Neural cell (in vitro differentiated cells): ENCODE data around the gene MUC22. TPM values are rescaled to one million over a fixed set of nuclear protein-coding genes. Genes with fewer than 3 reads are reported as not detected.
"Not testable (repeated sequence)": the region's sequence is repeated elsewhere in the genome, so short reads cannot be mapped to it uniquely, and the experiment has no call there.

Experiments
- H2AFZ ChIP-seq: fragments of 200-600, 300-800 bp; sonication (generic), shearing (Covaris generic); 2 replicates; pipeline ENCODE4 v1.6.0; 2014; ENCODE audit warnings: low read depth, mild to moderate bottlenecking, antibody characterized with exemption, low read length, moderate library complexity
- H3F3A ChIP-seq: fragments of 200-600 bp; shearing (Covaris generic); 2 replicates; pipeline ENCODE4 v1.6.1; 2016; ENCODE audit warnings: mild to moderate bottlenecking, moderate library complexity, mixed read lengths, antibody characterized with exemption, low read length; ENCODE audit not compliant: insufficient read depth, poor library complexity, severe bottlenecking
- H3K27ac ChIP-seq: fragments of 200-600, 300-800 bp; sonication (generic), shearing (Covaris generic); 2 replicates; pipeline ENCODE4 v1.5.1; 2014; ENCODE audit warnings: mild to moderate bottlenecking, low read length, moderate library complexity
- H3K27me3 ChIP-seq: fragments of 300-800, 200-600 bp; sonication (generic), shearing (Covaris generic); 2 replicates; pipeline ENCODE4 v1.6.0; 2014; ENCODE audit warnings: mild to moderate bottlenecking, low read depth, low read length, moderate library complexity; ENCODE audit not compliant: insufficient read depth
- H3K36me3 ChIP-seq: fragments of 300-800, 200-600 bp; sonication (generic), shearing (Covaris generic); 2 replicates; pipeline ENCODE4 v1.5.1; 2014; ENCODE audit warnings: mild to moderate bottlenecking, antibody characterized with exemption, low read length, moderate library complexity; ENCODE audit not compliant: insufficient read depth
- H3K4me2 ChIP-seq: fragments of 300-800, 200-600 bp; sonication (generic), shearing (Covaris generic); 2 replicates; pipeline ENCODE4 v1.6.0; 2014; ENCODE audit warnings: mild to moderate bottlenecking, low read length
- H3K4me3 ChIP-seq: fragments of 300-800, 200-600 bp; sonication (generic), shearing (Covaris generic); 2 replicates; pipeline ENCODE4 v1.5.1; 2014; ENCODE audit warnings: mild to moderate bottlenecking, low read length, moderate library complexity
- H3K79me2 ChIP-seq: fragments of 200-600 bp; shearing (Covaris generic); replicated peaks from 2 replicates; pipeline ENCODE4 v1.6.0; 2014; ENCODE audit warnings: mild to moderate bottlenecking, low read length, moderate library complexity; ENCODE audit not compliant: insufficient read depth
- H3K9ac ChIP-seq: fragments of 300-800, 200-600 bp; sonication (generic), shearing (Covaris generic); 2 replicates; pipeline ENCODE4 v1.6.1; 2016; ENCODE audit warnings: mild to moderate bottlenecking, low read length, mixed read lengths
- H3K9me2 ChIP-seq: fragments of 200-600 bp; shearing (Covaris generic); 2 replicates; pipeline ENCODE4 v1.6.1; 2016; ENCODE audit warnings: mild to moderate bottlenecking, low read length, mixed read lengths; ENCODE audit not compliant: insufficient read depth
- H3K9me3 ChIP-seq: fragments of 200-600, 300-800 bp; sonication (generic), shearing (Covaris generic); 2 replicates; pipeline ENCODE4 v1.6.1; 2016; ENCODE audit warnings: mild to moderate bottlenecking, mixed run types, low read length, moderate library complexity, mixed read lengths
- H4K20me1 ChIP-seq: fragments of 200-600 bp; shearing (Covaris generic); 2 replicates; pipeline ENCODE4 v1.6.1; 2016; ENCODE audit warnings: mild to moderate bottlenecking, mixed run types; ENCODE audit not compliant: insufficient read depth
- EP300 ChIP-seq: fragments of 450-650 bp; conservative IDR thresholded peaks from 2 replicates; pipeline ENCODE4 v1.6.1; 2014; ENCODE audit warnings: antibody characterized with exemption, mild to moderate bottlenecking, moderate library complexity; ENCODE audit not compliant: poor library complexity, severe bottlenecking
- EZH2 ChIP-seq: fragments of 200-600, 300-800 bp; shearing (Covaris generic), sonication (generic); IDR thresholded peaks from 2 replicates; pipeline ENCODE4 v1.6.1; 2014; ENCODE audit warnings: antibody characterized with exemption, low read length, borderline replicate concordance, mild to moderate bottlenecking; ENCODE audit not compliant: insufficient read depth, poor library complexity, severe bottlenecking
- MXI1 ChIP-seq: fragments of 450-650 bp; conservative IDR thresholded peaks from 2 replicates; pipeline ENCODE4 v1.6.1; 2014; ENCODE audit warnings: antibody characterized with exemption, mild to moderate bottlenecking; ENCODE audit not compliant: poor library complexity, severe bottlenecking
- POLR2AphosphoS5 ChIP-seq: IDR thresholded peaks from 2 replicates; pipeline ENCODE4 v1.6.1; 2012
- RAD21 ChIP-seq: fragments of 450-650 bp; conservative IDR thresholded peaks from 2 replicates; pipeline ENCODE4 v1.6.1; 2014; ENCODE audit warnings: antibody characterized with exemption, mild to moderate bottlenecking, moderate library complexity
- SMC3 ChIP-seq: fragments of 450-650 bp; conservative IDR thresholded peaks from 2 replicates; pipeline ENCODE4 v1.6.1; 2014; ENCODE audit warnings: antibody characterized with exemption, mild to moderate bottlenecking, moderate library complexity; ENCODE audit not compliant: poor library complexity
- TAF1 ChIP-seq: IDR thresholded peaks from 2 replicates; pipeline ENCODE4 v1.6.1; 2012; ENCODE audit warnings: low read depth
- polyA plus RNA-seq: library from polyadenylated mRNA; depleted of rRNA; stranded (reverse); fragments of >200 nt; gene quantifications from 2 replicates; pipeline ENCODE4 v1.2.3, GENCODE V29; 2014
- TF ChIP-seq, protein P1 (sequence below): fragments of 450-650 bp; IDR thresholded peaks from 2 replicates; pipeline ENCODE4 v1.5.1; 2014; ENCODE audit warnings: antibody characterized with exemption, mild to moderate bottlenecking, moderate library complexity; ENCODE audit not compliant: poor library complexity, severe bottlenecking
- TF ChIP-seq, protein P2 (sequence below): IDR thresholded peaks from 2 replicates; pipeline ENCODE4 v1.6.1; 2012; ENCODE audit warnings: borderline replicate concordance

Gene MUC22
- polyA plus RNA-seq, 1 donor from 2014 or later: not detected

- Histone ChIP-seq H3K4me2 (no peak overlapping the region), H3K9me3 (no peaks in the 10 kb centered on the region), H3K9me2 (no peaks in the 10 kb centered on the region), H3K79me2 (no peaks in the 10 kb centered on the region), H3F3A (no peaks in the 10 kb centered on the region), H3K27me3 (no peaks in the 10 kb centered on the region), H3K9ac (no peak overlapping the region), H3K36me3 (no peaks in the 10 kb centered on the region), H2AFZ (no peak overlapping the region), H3K27ac (no peak overlapping the region), H4K20me1 (no peaks in the 10 kb centered on the region), H3K4me3 (no peak overlapping the region)
- TF ChIP-seq, protein P1, sequence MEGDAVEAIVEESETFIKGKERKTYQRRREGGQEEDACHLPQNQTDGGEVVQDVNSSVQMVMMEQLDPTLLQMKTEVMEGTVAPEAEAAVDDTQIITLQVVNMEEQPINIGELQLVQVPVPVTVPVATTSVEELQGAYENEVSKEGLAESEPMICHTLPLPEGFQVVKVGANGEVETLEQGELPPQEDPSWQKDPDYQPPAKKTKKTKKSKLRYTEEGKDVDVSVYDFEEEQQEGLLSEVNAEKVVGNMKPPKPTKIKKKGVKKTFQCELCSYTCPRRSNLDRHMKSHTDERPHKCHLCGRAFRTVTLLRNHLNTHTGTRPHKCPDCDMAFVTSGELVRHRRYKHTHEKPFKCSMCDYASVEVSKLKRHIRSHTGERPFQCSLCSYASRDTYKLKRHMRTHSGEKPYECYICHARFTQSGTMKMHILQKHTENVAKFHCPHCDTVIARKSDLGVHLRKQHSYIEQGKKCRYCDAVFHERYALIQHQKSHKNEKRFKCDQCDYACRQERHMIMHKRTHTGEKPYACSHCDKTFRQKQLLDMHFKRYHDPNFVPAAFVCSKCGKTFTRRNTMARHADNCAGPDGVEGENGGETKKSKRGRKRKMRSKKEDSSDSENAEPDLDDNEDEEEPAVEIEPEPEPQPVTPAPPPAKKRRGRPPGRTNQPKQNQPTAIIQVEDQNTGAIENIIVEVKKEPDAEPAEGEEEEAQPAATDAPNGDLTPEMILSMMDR: no peak
- TF ChIP-seq SMC3 (no peak), TAF1 (no peak), EZH2 (no peak), EP300 (no peak)
Measured at GRCh38 chr6:31011153-31011552, 879 bp downstream of the MUC22 start.

DNA sequence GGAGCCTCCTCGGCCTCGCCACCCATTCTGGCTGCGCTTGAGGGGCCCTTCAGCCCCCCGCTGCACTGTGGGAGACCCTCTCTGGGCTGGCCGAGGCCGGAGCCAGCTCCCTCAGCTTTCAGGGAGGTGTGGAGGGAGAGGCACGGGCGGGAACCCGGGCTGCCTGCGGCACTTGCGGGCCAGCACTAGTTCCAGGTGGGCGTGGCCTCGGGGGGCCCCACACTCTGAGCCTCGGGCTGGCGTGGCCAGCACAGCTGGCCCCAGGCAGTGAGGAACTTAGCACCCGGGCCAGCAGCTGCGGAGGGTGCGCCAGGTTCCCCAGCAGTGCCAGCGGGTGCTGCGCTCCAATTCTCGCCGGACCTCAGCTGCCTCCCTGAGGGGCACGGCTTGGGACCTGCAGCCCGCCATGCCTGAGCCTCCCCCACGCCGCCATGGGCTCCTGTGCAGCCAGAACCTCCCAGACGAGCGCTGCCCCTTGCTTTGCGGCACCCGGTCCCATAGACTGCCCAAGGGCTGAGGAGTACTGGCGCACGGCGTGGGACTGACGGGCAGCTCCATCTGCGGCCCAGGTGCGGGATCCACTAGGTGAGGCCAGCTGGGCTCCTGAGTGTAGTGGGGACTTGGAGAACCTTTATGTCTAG lies 6.5 kb downstream of the MUC22 start:
- TF ChIP-seq, protein P1: no peak
- TF ChIP-seq, protein P2, sequence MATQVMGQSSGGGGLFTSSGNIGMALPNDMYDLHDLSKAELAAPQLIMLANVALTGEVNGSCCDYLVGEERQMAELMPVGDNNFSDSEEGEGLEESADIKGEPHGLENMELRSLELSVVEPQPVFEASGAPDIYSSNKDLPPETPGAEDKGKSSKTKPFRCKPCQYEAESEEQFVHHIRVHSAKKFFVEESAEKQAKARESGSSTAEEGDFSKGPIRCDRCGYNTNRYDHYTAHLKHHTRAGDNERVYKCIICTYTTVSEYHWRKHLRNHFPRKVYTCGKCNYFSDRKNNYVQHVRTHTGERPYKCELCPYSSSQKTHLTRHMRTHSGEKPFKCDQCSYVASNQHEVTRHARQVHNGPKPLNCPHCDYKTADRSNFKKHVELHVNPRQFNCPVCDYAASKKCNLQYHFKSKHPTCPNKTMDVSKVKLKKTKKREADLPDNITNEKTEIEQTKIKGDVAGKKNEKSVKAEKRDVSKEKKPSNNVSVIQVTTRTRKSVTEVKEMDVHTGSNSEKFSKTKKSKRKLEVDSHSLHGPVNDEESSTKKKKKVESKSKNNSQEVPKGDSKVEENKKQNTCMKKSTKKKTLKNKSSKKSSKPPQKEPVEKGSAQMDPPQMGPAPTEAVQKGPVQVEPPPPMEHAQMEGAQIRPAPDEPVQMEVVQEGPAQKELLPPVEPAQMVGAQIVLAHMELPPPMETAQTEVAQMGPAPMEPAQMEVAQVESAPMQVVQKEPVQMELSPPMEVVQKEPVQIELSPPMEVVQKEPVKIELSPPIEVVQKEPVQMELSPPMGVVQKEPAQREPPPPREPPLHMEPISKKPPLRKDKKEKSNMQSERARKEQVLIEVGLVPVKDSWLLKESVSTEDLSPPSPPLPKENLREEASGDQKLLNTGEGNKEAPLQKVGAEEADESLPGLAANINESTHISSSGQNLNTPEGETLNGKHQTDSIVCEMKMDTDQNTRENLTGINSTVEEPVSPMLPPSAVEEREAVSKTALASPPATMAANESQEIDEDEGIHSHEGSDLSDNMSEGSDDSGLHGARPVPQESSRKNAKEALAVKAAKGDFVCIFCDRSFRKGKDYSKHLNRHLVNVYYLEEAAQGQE: no peak
- TF ChIP-seq TAF1: no peak
- TF ChIP-seq EP300: no peak
- TF ChIP-seq POLR2AphosphoS5: no peak
- no peak for TF ChIP-seq SMC3
- no peak for TF ChIP-seq RAD21
- TF ChIP-seq EZH2: no peak
- TF ChIP-seq MXI1: no peak
- Histone ChIP-seq H3K4me2 (no peak overlapping the region), H3F3A (no peaks in the 10 kb centered on the region), H3K27ac (no peak overlapping the region), H3K4me3 (no peak overlapping the region), H3K79me2 (no peaks in the 10 kb centered on the region), H4K20me1 (no peaks in the 10 kb centered on the region), H3K9me3 (no peaks in the 10 kb centered on the region), H3K27me3 (no peaks in the 10 kb centered on the region), H3K9me2 (no peaks in the 10 kb centered on the region), H3K9ac (no peak overlapping the region), H2AFZ (no peak overlapping the region), H3K36me3 (no peaks in the 10 kb centered on the region)

- H4K20me1 ChIP-seq, H3F3A ChIP-seq, H3K27me3 ChIP-seq, H3K9me2 ChIP-seq, H2AFZ ChIP-seq, H3K4me3 ChIP-seq, H3K27ac ChIP-seq, H3K4me2 ChIP-seq, H3K36me3 ChIP-seq, H3K79me2 ChIP-seq, H3K9me3 ChIP-seq, H3K9ac ChIP-seq: not testable (repeated sequence)
Measured at GRCh38 chr6:31017436-31017835, 7.2 kb downstream of the MUC22 start.
